GM12878 (cell line): ENCODE data around the gene CAMTA1. TPM values are rescaled to one million over a fixed set of nuclear protein-coding genes. Genes with fewer than 3 reads are reported as not detected.

Source experiments
- ATAC-seq: fragments of 200-7000 bp; cut with Tn5 transposase; 3 replicates; pipeline ENCODE4 v1.9.1; 2020; ENCODE audit warnings: mild to moderate bottlenecking, moderate library complexity
- BruUV-seq: library from RNA; stranded (reverse); fragments of 400-500 nt; replicated peaks from 2 replicates; lab custom pipeline; 2021; lab: Mats Ljungman, UMichigan
- CTCF ChIA-PET: fragments of 300-600 bp; sonication (Branson Sonifier 250); formaldehyde crosslinking; extraction: SDS; loops from one replicate; lab custom pipeline; 2021; ENCODE audit warnings: inconsistent platforms; lab: Yijun Ruan, JAX
- POLR2A ChIA-PET: fragments of 350-600 bp; formaldehyde crosslinking; extraction: SDS; loops from one replicate; lab custom pipeline; 2021; ENCODE audit warnings: inconsistent platforms; lab: Charles Lee
- RAD21 ChIA-PET: fragments of 300-600 bp; sonication (Branson Sonifier 250); formaldehyde crosslinking; loops from one replicate; lab custom pipeline; 2023; ENCODE audit warnings: antibody characterized with exemption; ENCODE audit not compliant: unreplicated experiment; lab: Charles Lee
- SMC1A ChIA-PET: fragments of 300-600 bp; sonication (Branson Sonifier 250); formaldehyde crosslinking; loops from one replicate; lab custom pipeline; 2023; ENCODE audit not compliant: unreplicated experiment, uncharacterized antibody; lab: Charles Lee
- DNase-seq: peaks from one replicate; pipeline ENCODE4 v3.0.0-alpha.2; 2011; ENCODE audit warnings: low read depth, low spot score
- FAIRE-seq: peaks from 3 replicates; lab custom pipeline; 2011; peaks lifted over from hg19 to GRCh38; lab: Jason Lieb, UNC
- H2AFZ ChIP-seq: 2 replicates; pipeline ENCODE4 v1.6.0; 2011; ENCODE audit warnings: low read depth, low read length, control low read depth; ENCODE audit not compliant: control insufficient read depth
- H3K27ac ChIP-seq: 2 replicates; pipeline ENCODE4 v1.5.1; 2011; ENCODE audit warnings: control low read depth; ENCODE audit not compliant: control insufficient read depth, insufficient read depth
- H3K27me3 ChIP-seq, 2 experiments: replicated peaks in 1 of 2; 2 replicates each; pipeline versions ENCODE4 v1.6.0 to v1.6.1; 2011; ENCODE audit warnings: low read length in 1 of 2; ENCODE audit not compliant: control insufficient read depth in 2 of 2, insufficient read depth in 2 of 2
- H3K36me3 ChIP-seq, 2 experiments: 2 replicates each; pipeline ENCODE4 v1.5.1; 2011; ENCODE audit warnings: low read length in 1 of 2; ENCODE audit not compliant: control insufficient read depth in 2 of 2, insufficient read depth in 2 of 2
- H3K4me1 ChIP-seq: 2 replicates; pipeline ENCODE4 v1.6.1; 2011; ENCODE audit warnings: mild to moderate bottlenecking, low read length, moderate library complexity, mixed read lengths; ENCODE audit not compliant: control insufficient read depth, insufficient read depth
- H3K4me2 ChIP-seq: 2 replicates; pipeline ENCODE4 v1.6.0; 2011; ENCODE audit warnings: control low read depth; ENCODE audit not compliant: control insufficient read depth, insufficient read depth
- H3K4me3 ChIP-seq: fragments of 200-600 bp; sonication (generic); 2 replicates; pipeline ENCODE4 v1.5.1; 2016
- H3K79me2 ChIP-seq: 2 replicates; pipeline ENCODE4 v1.6.0; 2011; ENCODE audit warnings: low read length; ENCODE audit not compliant: control insufficient read depth, insufficient read depth
- H3K9ac ChIP-seq: 2 replicates; pipeline ENCODE4 v1.8.0; 2011; ENCODE audit warnings: low read length, control low read depth, mixed read lengths; ENCODE audit not compliant: control insufficient read depth, insufficient read depth
- H3K9me3 ChIP-seq: replicated peaks from 3 replicates; pipeline ENCODE4 v1.5.1; 2011; ENCODE audit warnings: mild to moderate bottlenecking, low read length; ENCODE audit not compliant: control insufficient read depth, insufficient read depth
- H4K20me1 ChIP-seq: 2 replicates; pipeline ENCODE4 v1.6.0; 2011; ENCODE audit not compliant: control insufficient read depth, insufficient read depth
- EP300 ChIP-seq, 2 experiments: fragments of 150-350 bp in 1 of 2; IDR thresholded peaks; 2 replicates each; pipeline ENCODE4 v1.6.1; 2011 to 2012; ENCODE audit warnings: low read depth in 2 of 2, low read length in 2 of 2, borderline replicate concordance in 1 of 2, improper control_type of control experiment in 1 of 2, inconsistent platforms in 1 of 2; ENCODE audit not compliant: control insufficient read depth in 1 of 2
- FOXK2 ChIP-seq: fragments of 450-650 bp; IDR thresholded peaks from 2 replicates; pipeline ENCODE4 v1.6.1; 2017; ENCODE audit warnings: mild to moderate bottlenecking, moderate library complexity
- HDGF ChIP-seq: fragments of 450-650 bp; IDR thresholded peaks from 2 replicates; pipeline ENCODE4 v1.6.1; 2016; ENCODE audit warnings: antibody characterized with exemption
- JUND ChIP-seq: IDR thresholded peaks from 2 replicates; pipeline ENCODE4 v1.6.1; 2012; ENCODE audit warnings: low read depth, mild to moderate bottlenecking, low read length, improper control_type of control experiment, moderate library complexity
- KAT2A ChIP-seq: conservative IDR thresholded peaks from 2 replicates; pipeline ENCODE4 v1.6.1; 2011; ENCODE audit warnings: low read depth, low read length; ENCODE audit not compliant: control insufficient read depth
- MXI1 ChIP-seq: fragments of 150-350 bp; IDR thresholded peaks from 2 replicates; pipeline ENCODE4 v1.6.1; 2011; ENCODE audit warnings: low read depth, mild to moderate bottlenecking, inconsistent platforms, low read length, improper control_type of control experiment
- MYC ChIP-seq: IDR thresholded peaks from 2 replicates; pipeline ENCODE4 v1.6.1; 2011; ENCODE audit warnings: mild to moderate bottlenecking, low read length, moderate library complexity, inconsistent platforms; ENCODE audit not compliant: insufficient read depth, insufficient replicate concordance, insufficient read length, severe bottlenecking
- NRF1 ChIP-seq: conservative IDR thresholded peaks from 2 replicates; pipeline ENCODE4 v1.6.1; 2011; ENCODE audit warnings: mild to moderate bottlenecking, low read depth, low read length, improper control_type of control experiment
- RELB ChIP-seq: fragments of 450-650 bp; IDR thresholded peaks from 2 replicates; pipeline ENCODE4 v1.6.1; 2017; ENCODE audit warnings: low read depth, mild to moderate bottlenecking, moderate library complexity
- RFX5 ChIP-seq: IDR thresholded peaks from 2 replicates; pipeline ENCODE4 v1.6.1; 2011; ENCODE audit warnings: low read depth, low read length, improper control_type of control experiment
- SPI1 ChIP-seq: IDR thresholded peaks from 2 replicates; pipeline ENCODE4 v1.6.1; 2011; ENCODE audit warnings: low read depth, mild to moderate bottlenecking, low read length, moderate library complexity, borderline replicate concordance; ENCODE audit not compliant: insufficient read depth
- SRF ChIP-seq, 2 experiments: IDR thresholded peaks; 2 replicates each; pipeline ENCODE4 v1.6.1; 2011; ENCODE audit warnings: low read depth in 2 of 2, low read length in 2 of 2, mild to moderate bottlenecking in 1 of 2, moderate library complexity in 1 of 2
- TAF1 ChIP-seq: IDR thresholded peaks from 2 replicates; pipeline ENCODE4 v1.6.1; 2011; ENCODE audit warnings: mild to moderate bottlenecking, low read depth, low read length, borderline replicate concordance
- YY1 ChIP-seq: IDR thresholded peaks from 2 replicates; pipeline ENCODE4 v1.6.1; 2011; ENCODE audit warnings: low read depth, mild to moderate bottlenecking, low read length
- ZNF274 ChIP-seq: IDR thresholded peaks from one replicate; pipeline ENCODE4 v1.8.0; 2011; ENCODE audit not compliant: insufficient read length, insufficient read depth
- WGBS: methylation state at CpG from one replicate; pipeline ENCODE4 v1.1.6; 2016; ENCODE audit warnings: low lambda C conversion rate; ENCODE audit not compliant: insufficient replicate concordance, insufficient coverage; ENCODE audit errors: missing lambda C conversion rate; 5-methylcytosine and 5-hydroxymethylcytosine counted together
- in situ Hi-C: fragments of 300-500 bp; cut with MboI; formaldehyde crosslinking; loops from 9 replicates; pipeline ENCODE4 v1.14.3; 2018; ENCODE audit warnings: mixed read lengths
- intact Hi-C: fragments of 100-400 bp; cut with micrococcal nuclease; formaldehyde crosslinking; loops from one replicate; pipeline ENCODE4 v1.14.2; 2022; ENCODE audit not compliant: unreplicated experiment
- polyA plus RNA-seq, 11 experiments: library from polyadenylated mRNA; depleted of rRNA in 4 of 11; unstranded in 6 of 11; stranded (reverse) in 5 of 11; fragments of >200 nt; fragmentation: Nextera tagmentation in 4 of 11; fragmentation: Illumina TruSeq in 1 of 11; extraction: Ambion mirVana in 4 of 11; extraction: Trizol in 1 of 11; gene quantifications; 1 replicate in 1 of 11; 2 replicates in 10 of 11; pipeline versions ENCODE4 v1.2.1 to v1.2.3, GENCODE V29; 2011 to 2016; ENCODE audit warnings: inconsistent platforms in 2 of 11, missing spikeins in 2 of 11, low read depth in 1 of 11
- total RNA-seq, 4 experiments: library from RNA; depleted of rRNA in 3 of 4; stranded (reverse); fragments of >200 nt in 3 of 4; fragmentation: Illumina TruSeq in 1 of 4; extraction: Trizol in 1 of 4; gene quantifications; 2 replicates each; pipeline versions ENCODE4 v1.2.1 to v1.2.3, GENCODE V29; 2013 to 2021
- TF ChIP-seq, protein P1 (sequence below): fragments of 450-650 bp; IDR thresholded peaks from 2 replicates; pipeline ENCODE4 v1.6.1; 2017; ENCODE audit warnings: mild to moderate bottlenecking, low read depth, inconsistent platforms; ENCODE audit not compliant: poor library complexity, severe bottlenecking
- TF ChIP-seq, protein P2 (sequence below), 3 experiments: IDR thresholded peaks in 2 of 3; conservative IDR thresholded peaks in 1 of 3; 2 replicates each; pipeline ENCODE4 v1.5.1; 2011; ENCODE audit warnings: low read depth in 3 of 3, low read length in 3 of 3, mild to moderate bottlenecking in 3 of 3, control low read depth in 2 of 3, moderate library complexity in 2 of 3, inconsistent platforms in 1 of 3, mixed read lengths in 1 of 3; ENCODE audit not compliant: control insufficient read depth in 2 of 3, insufficient read depth in 1 of 3; ENCODE audit errors: extremely low read depth in 1 of 3

The CAMTA1 gene
- total and polyA plus RNA-seq, 10 of the 15 experiments (the other 5 are each of a cell fraction or from before 2014, with no cell fraction given), result 37.7 to 148 (median 76.4) TPM

DNA sequence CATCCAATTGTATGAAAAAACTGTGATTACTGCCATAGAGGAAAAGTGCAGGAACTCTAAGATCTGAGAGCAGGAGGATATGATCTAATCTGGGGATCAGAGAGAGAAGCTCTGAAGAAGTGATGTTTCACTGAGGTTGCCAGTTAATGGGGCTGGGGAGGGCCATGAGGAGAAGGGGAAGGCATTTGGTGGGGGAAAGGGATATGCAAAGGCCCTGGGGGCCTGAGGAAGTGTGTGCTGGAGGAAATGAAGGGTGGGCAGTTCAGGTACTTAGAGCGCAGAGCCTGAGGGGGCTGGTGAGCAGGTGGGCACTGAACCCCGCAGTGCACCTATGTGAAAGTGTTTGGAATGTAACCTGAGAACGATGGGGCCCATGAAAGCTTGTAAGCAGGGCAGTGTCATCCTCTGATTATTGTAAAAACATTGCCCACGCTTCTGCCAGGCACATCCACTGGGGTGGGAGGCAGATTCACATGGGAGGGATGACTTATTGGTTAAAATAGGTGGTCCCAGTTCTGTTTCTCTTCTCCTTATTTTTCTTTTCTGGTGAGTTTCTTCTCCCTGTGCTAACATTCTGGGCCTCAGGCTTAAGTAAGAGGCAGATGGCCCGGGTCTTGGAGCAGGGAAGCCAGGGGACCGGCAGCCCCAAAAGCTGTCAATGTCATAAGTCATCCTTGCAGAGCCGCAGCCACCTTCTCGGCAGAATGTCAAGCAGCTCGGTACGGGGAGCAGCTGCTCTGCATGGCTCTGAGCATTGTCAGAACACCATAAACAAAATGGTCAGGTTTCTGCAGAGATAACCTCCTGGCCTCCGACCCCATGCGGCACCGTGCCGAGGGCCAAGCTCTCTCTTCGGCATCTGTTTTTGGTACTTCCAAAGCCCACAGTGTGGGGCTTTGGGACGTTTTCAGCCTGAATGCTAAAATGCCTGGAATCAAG, 493.8 kb downstream of the CAMTA1 start:
- ChIA-PET POLR2A (no interaction called here), CTCF (interaction anchor here (0.8 kb wide), 1 partner anchor 195 kb away, joined by 3 read pairs; no protein-coding TSS in a partner anchor), RAD21 (no interaction called here), SMC1A (no interaction called here)
- intact Hi-C loops, result no loop called here
- Histone ChIP-seq H3K79me2 (no peaks in the 10 kb centered on the region), H3K9me3 (no peaks in the 10 kb centered on the region), H3K9ac (no peak overlapping the region), H3K27me3 (peaks cover 0 to 2% of the 10 kb centered on the region in 2 experiments; a peak in 1 of 4 replicates), H3K4me3 (no peak overlapping the region), H4K20me1 (no peaks in the 10 kb centered on the region), H3K27ac (no peak overlapping the region), H2AFZ (no peak overlapping the region), H3K36me3 (no peaks in the 10 kb centered on the region), H3K4me2 (no peak overlapping the region), H3K4me1 (no peaks in the 10 kb centered on the region)
- WGBS, result 25% methylated on average over 16 of the region's 16 CpGs
- no TSS peak for BruUV-seq
- in situ Hi-C loops, result no loop called here
- FAIRE-seq, result no peak
- ATAC-seq, result no peak
- DNase-seq, result no peak
- TF ChIP-seq EP300 (IDR thresholded peaks at IDR 0.05; ENCODE audit: borderline replicate concordance in 1 of 2, control insufficient read depth in 1 of 2, low read depth in 2 of 2, low read length in 2 of 2) (no peak), MYC (no peak), JUND (no peak), SPI1 (no peak), NRF1 (no peak), YY1 (no peak), RELB (no peak), TAF1 (no peak), HDGF (no peak), MXI1 (no peak), KAT2A (no peak), FOXK2 (no peak), SRF (IDR thresholded peaks at IDR 0.05; ENCODE audit: low read depth in 2 of 2, low read length in 2 of 2) (no peak), ZNF274 (no peak), RFX5 (no peak)
- TF ChIP-seq, protein P1, sequence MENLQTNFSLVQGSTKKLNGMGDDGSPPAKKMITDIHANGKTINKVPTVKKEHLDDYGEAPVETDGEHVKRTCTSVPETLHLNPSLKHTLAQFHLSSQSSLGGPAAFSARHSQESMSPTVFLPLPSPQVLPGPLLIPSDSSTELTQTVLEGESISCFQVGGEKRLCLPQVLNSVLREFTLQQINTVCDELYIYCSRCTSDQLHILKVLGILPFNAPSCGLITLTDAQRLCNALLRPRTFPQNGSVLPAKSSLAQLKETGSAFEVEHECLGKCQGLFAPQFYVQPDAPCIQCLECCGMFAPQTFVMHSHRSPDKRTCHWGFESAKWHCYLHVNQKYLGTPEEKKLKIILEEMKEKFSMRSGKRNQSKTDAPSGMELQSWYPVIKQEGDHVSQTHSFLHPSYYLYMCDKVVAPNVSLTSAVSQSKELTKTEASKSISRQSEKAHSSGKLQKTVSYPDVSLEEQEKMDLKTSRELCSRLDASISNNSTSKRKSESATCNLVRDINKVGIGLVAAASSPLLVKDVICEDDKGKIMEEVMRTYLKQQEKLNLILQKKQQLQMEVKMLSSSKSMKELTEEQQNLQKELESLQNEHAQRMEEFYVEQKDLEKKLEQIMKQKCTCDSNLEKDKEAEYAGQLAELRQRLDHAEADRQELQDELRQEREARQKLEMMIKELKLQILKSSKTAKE, result no peak
- TF ChIP-seq, protein P2, sequence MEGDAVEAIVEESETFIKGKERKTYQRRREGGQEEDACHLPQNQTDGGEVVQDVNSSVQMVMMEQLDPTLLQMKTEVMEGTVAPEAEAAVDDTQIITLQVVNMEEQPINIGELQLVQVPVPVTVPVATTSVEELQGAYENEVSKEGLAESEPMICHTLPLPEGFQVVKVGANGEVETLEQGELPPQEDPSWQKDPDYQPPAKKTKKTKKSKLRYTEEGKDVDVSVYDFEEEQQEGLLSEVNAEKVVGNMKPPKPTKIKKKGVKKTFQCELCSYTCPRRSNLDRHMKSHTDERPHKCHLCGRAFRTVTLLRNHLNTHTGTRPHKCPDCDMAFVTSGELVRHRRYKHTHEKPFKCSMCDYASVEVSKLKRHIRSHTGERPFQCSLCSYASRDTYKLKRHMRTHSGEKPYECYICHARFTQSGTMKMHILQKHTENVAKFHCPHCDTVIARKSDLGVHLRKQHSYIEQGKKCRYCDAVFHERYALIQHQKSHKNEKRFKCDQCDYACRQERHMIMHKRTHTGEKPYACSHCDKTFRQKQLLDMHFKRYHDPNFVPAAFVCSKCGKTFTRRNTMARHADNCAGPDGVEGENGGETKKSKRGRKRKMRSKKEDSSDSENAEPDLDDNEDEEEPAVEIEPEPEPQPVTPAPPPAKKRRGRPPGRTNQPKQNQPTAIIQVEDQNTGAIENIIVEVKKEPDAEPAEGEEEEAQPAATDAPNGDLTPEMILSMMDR (IDR thresholded peaks at IDR 0.05 in 2 of 3, conservative IDR thresholded peaks at IDR 0.05 in 1 of 3; ENCODE audit: control insufficient read depth in 2 of 3, extremely low read depth in 1 of 3, insufficient read depth in 1 of 3, low read depth in 3 of 3, low read length in 3 of 3), result no peak
